K562 (cell line): ENCODE data around the gene MTHFR. TPM values are rescaled to one million over a fixed set of nuclear protein-coding genes. Genes with fewer than 3 reads are reported as not detected.

Source experiments
- CHD1 ChIP-seq: fragments of 200-600 bp; sonication (generic); IDR thresholded peaks from one replicate; pipeline ENCODE4 v1.6.1; 2012; ENCODE audit warnings: mild to moderate bottlenecking, moderate library complexity, low read length, inconsistent platforms
- CXXC5 ChIP-seq: fragments of 250-450 bp; sonication (Bioruptor Pico); IDR thresholded peaks from 2 replicates; pipeline ENCODE4 v1.8.0; 2022; ENCODE audit warnings: inconsistent platforms, mild to moderate bottlenecking, moderate library complexity
- HCFC1 ChIP-seq: IDR thresholded peaks from 2 replicates; pipeline ENCODE4 v1.6.1; 2012; ENCODE audit warnings: low read depth, low read length, improper control_type of control experiment
- IRF2 ChIP-seq: sonication (generic); formaldehyde crosslinking; IDR thresholded peaks from 2 replicates; pipeline ENCODE4 v1.8.1; 2022; ENCODE audit warnings: mild to moderate bottlenecking, missing genetic modification reagents
- MLX ChIP-seq, 2 experiments: fragments of 450-650 bp in 1 of 2; sonication (generic) in 1 of 2; formaldehyde crosslinking; conservative IDR thresholded peaks; 2 replicates each; pipeline versions ENCODE4 v1.4.0 to v1.8.1; 2020 to 2022; ENCODE audit warnings: mild to moderate bottlenecking in 1 of 2, missing genetic modification reagents in 1 of 2
- NR2C1 ChIP-seq, 2 experiments: fragments of 450-650 bp; IDR thresholded peaks; 2 replicates each; pipeline ENCODE4 v1.6.1; 2017; ENCODE audit warnings: mild to moderate bottlenecking in 2 of 2, antibody characterized with exemption in 1 of 2, inconsistent platforms in 1 of 2, missing compliant biosample characterization in 1 of 2, missing genetic modification characterization in 1 of 2
- PHF8 ChIP-seq: fragments of 200-600 bp; sonication (generic); IDR thresholded peaks from 2 replicates; pipeline ENCODE4 v1.6.1; 2012; ENCODE audit warnings: mixed run types, mild to moderate bottlenecking, inconsistent platforms, low read length, moderate library complexity, borderline replicate concordance
- RFX7 ChIP-seq: fragments of 250-450 bp; sonication (Bioruptor Pico); IDR thresholded peaks from 2 replicates; pipeline ENCODE4 v1.5.1; 2021; ENCODE audit warnings: mild to moderate bottlenecking
- SMARCE1 ChIP-seq: fragments of 450-650 bp; IDR thresholded peaks from 2 replicates; pipeline ENCODE4 v1.7.1; 2016; ENCODE audit warnings: mild to moderate bottlenecking
- TOE1 ChIP-seq, 2 experiments: fragments of 450-650 bp in 1 of 2; sonication (generic) in 1 of 2; formaldehyde crosslinking in 1 of 2; IDR thresholded peaks; 2 replicates each; pipeline versions ENCODE4 v1.7.1 to v1.8.0; 2016 to 2022; ENCODE audit warnings: borderline replicate concordance in 2 of 2, mild to moderate bottlenecking in 2 of 2, antibody characterized with exemption in 1 of 2, inconsistent platforms in 1 of 2, low read depth in 1 of 2, missing genetic modification reagents in 1 of 2, moderate library complexity in 1 of 2
- XRCC5 ChIP-seq: fragments of 200-400 bp; formaldehyde crosslinking; IDR thresholded peaks from 2 replicates; pipeline ENCODE4 v1.6.1; 2017; ENCODE audit warnings: low read depth, mild to moderate bottlenecking, low read length
- ZBTB12 ChIP-seq: fragments of 250-450 bp; sonication (Bioruptor Pico); IDR thresholded peaks from 2 replicates; pipeline ENCODE4 v1.4.0; 2020
- ZKSCAN8 ChIP-seq: fragments of 200-800 bp; sonication (Bioruptor generic); IDR thresholded peaks from 2 replicates; pipeline ENCODE4 v1.6.1; 2016; ENCODE audit warnings: missing genetic modification characterization, missing compliant biosample characterization
- ZNF175 ChIP-seq: fragments of 200-800 bp; sonication (Bioruptor generic); IDR thresholded peaks from 2 replicates; pipeline ENCODE4 v1.6.1; 2016; ENCODE audit warnings: low read depth, mild to moderate bottlenecking, missing genetic modification characterization, missing compliant biosample characterization
- ZNF253 ChIP-seq: fragments of 250-450 bp; sonication (Bioruptor Pico); conservative IDR thresholded peaks from 2 replicates; pipeline ENCODE4 v1.6.1; 2021; ENCODE audit warnings: mild to moderate bottlenecking
- ZNF586 ChIP-seq: fragments of 450-650 bp; formaldehyde crosslinking; conservative IDR thresholded peaks from 2 replicates; pipeline ENCODE4 v1.4.0; 2020; ENCODE audit warnings: mild to moderate bottlenecking, moderate library complexity
- polyA plus RNA-seq, 8 experiments: library from polyadenylated mRNA; depleted of rRNA in 4 of 8; stranded (reverse) in 5 of 8; unstranded in 3 of 8; fragments of >200 nt; fragmentation: Nextera tagmentation in 2 of 8; fragmentation: Illumina TruSeq in 1 of 8; extraction: Ambion mirVana in 2 of 8; extraction: Trizol in 1 of 8; gene quantifications; 2 replicates each; pipeline versions ENCODE4 v1.2.1 to v1.2.3, GENCODE V29; 2011 to 2014; ENCODE audit warnings: inconsistent platforms in 1 of 8, missing spikeins in 1 of 8
- total RNA-seq, 7 experiments: library from RNA; depleted of rRNA in 6 of 7; stranded (reverse); fragments of >200 nt in 6 of 7; fragmentation: Illumina TruSeq in 2 of 7; extraction: Trizol in 2 of 7; gene quantifications; 2 replicates each; pipeline versions ENCODE4 v1.2.1 to v1.2.3, GENCODE V29; 2011 to 2021; ENCODE audit warnings: low replicate concordance in 1 of 7
- TF ChIP-seq, protein P1 (sequence below): fragments of 450-650 bp; formaldehyde crosslinking; IDR thresholded peaks from 2 replicates; pipeline ENCODE4 v1.4.0; 2020; ENCODE audit warnings: mild to moderate bottlenecking, moderate library complexity
- TF ChIP-seq, protein P2 (sequence below): fragments of 250-450 bp; sonication (Bioruptor Pico); IDR thresholded peaks from 2 replicates; pipeline ENCODE4 v1.5.0; 2021; ENCODE audit warnings: mild to moderate bottlenecking, moderate library complexity

The MTHFR gene
- total and polyA plus RNA-seq, 9 of the 15 experiments (the other 6 are each of a cell fraction or from before 2014, with no cell fraction given): 5.0 to 104 (median 62.6) TPM

GRCh38 chr1:11841245-11842153 is 35.7 kb upstream of the MTHFR start (continued):
- TF ChIP-seq, protein P1, sequence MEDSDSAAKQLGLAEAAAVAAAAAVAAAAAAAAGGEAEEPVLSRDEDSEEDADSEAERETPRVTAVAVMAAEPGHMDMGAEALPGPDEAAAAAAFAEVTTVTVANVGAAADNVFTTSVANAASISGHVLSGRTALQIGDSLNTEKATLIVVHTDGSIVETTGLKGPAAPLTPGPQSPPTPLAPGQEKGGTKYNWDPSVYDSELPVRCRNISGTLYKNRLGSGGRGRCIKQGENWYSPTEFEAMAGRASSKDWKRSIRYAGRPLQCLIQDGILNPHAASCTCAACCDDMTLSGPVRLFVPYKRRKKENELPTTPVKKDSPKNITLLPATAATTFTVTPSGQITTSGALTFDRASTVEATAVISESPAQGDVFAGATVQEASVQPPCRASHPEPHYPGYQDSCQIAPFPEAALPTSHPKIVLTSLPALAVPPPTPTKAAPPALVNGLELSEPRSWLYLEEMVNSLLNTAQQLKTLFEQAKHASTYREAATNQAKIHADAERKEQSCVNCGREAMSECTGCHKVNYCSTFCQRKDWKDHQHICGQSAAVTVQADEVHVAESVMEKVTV (CRISPR knock-in tag): no peak
- TF ChIP-seq SMARCE1 (no peak), NR2C1 (IDR thresholded peaks at IDR 0.05) (no peak), NR2C1 (tag; IDR thresholded peaks at IDR 0.05) (no peak), HCFC1 (no peak), ZNF586 (CRISPR knock-in tag) (no peak), TOE1 (IDR thresholded peaks at IDR 0.05; ENCODE audit: borderline replicate concordance) (no peak), TOE1 (CRISPR knock-in tag; IDR thresholded peaks at IDR 0.05; ENCODE audit: borderline replicate concordance, low read depth) (no peak), PHF8 (no peak), ZNF253 (CRISPR knock-in tag) (no peak), MLX (CRISPR knock-in tag; conservative IDR thresholded peaks at IDR 0.05) (no peak), IRF2 (CRISPR knock-in tag) (no peak), RFX7 (CRISPR knock-in tag) (no peak), ZKSCAN8 (no peak), CXXC5 (peak; percentile 67), ZBTB12 (CRISPR knock-in tag) (no peak), ZNF175 (peak; percentile 1; the same call in 1 of the 2 replicates), XRCC5 (no peak), CHD1 (peak; percentile 42)
- TF ChIP-seq, protein P2, sequence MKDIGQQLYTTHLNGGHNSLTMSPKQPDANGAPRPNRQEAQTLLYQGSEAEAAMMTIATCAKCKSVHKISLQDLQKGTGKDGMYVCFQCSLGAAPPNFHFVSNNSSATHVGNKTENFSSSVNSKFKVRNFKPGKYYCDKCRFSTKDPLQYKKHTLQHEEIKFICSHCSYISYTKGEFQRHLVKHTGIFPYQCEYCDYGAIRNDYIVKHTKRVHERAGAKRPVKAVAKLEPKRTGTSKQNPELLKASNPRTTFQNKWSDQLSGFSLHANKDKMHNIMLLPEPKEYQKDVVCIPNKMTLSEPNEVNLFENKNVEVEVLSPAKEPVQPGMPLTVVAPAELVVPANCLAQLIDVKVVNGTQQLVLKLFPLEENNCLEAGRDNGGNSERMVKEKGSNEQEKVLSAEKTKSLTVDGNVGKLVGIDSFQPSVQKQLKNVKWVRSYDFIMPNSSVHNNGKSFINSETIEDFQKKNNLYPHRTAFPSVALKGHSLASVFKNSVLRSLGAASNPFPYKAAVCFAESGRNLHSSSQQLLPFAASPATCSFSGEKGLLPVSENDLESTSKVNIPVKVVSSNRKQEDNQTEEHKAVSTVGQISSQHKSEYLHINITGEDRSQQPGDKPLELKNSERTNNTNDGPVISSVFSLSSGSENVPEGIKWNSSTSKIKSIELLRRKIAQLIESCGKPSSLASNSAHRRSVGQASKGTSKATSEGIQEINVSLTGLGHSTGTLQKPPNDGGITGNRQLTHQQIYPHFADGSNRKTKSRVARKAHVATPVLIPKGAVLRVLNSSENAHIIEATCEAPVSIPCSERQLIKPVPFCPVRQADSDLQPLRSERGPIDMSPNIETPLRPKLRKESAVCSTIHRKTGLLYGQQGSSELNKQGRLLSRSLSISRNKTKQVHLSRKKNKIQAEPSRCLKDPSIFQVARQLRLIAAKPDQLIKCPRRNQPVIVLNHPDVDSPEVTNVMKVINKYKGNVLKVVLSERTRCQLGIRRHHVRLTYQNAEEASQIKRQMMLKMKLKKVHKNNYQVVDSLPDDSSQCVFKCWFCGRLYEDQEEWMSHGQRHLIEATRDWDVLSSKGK: no peak
